NCI-H345 (cell line): ENCODE measurements around the gene MAP3K12.

Experiments used
- DNase-seq: peaks from one replicate; lab custom pipeline; 2025; lab: John Stamatoyannopoulos, UW

The MAP3K12 gene

DNA sequence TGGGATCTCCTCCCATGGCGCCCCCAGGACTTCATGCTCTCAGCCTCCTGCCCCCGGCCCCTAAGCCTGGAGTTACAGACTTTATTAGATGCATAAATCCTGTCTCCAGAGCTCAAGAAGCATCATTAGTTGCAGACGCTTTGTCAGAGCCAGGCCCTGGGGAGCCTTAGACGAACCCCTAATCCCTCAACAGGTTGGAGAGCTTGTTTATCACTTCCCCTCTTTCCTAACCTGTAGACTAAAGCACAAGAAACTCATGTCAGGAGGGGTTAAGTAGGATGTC lies 8.3 kb upstream of the MAP3K12 start:
- no peak for DNase-seq

- no peak for DNase-seq
Measured at GRCh38 chr12:53506881-53507602, 7.8 kb upstream of the MAP3K12 start, which contains the start of gene NPFF. Gene NPFF, minus strand, starts transcription at chr12:53507484. Its CDS starts 10 bp downstream, at chr12:53507474.

DNA sequence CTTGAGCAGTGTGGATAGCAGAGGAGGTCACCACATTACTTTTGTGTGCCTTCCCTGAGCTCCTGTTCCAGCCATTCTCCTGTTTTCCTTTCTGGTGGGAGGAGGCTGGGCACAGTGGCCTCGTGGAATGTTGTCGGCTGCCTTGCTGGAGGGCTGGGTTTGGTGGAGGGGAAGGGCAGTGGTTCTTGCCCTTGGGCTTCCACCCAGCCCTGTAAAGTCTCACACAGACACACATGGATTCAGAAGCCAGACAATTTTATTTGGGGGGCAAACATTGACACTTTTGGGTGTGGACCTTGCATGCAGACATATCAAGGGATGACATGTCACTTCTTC lies 7.2 kb upstream of the MAP3K12 start:
- no peak for DNase-seq

DNA sequence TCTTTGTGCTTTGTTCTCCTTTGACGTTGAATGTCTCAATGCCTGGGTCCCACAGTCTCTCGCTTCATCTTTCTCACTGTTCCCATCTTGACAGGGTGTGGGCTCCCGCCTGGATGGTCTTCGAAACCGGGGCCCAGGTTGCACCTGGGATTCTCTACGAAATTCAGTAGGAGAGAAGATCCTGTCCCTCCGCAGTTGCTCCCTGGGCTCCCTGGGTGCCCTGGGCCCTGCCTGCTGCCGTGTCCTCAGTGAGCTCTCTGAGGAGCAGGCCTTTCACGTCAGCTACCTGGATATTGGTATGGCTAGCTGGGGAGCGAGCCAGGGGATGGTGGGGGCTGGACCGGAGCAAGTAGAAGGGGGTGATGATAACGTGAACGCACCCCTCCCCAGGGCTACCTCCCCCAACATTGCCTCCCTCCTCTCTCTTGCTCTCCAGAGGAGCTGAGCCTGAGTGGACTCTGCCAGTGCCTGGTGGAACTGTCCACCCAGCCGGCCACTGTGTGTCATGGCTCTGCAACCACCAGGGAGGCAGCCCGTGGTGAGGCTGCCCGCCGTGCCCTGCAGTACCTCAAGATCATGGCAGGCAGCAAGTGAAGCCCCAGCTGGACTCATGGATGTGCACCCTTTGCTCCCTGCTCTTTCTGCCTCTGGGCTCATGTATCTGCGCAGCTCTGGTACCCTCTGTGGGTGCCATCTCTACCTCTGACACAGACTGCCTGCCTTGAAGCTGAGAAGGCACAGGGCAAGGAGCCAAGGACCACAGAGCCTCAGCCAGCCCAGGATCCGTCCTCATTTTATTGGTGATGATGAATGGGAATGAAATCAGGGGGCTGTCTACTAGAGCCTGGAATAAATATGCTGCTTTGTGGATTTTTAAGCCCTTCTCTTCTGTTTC lies 6.5 kb upstream of the MAP3K12 start:
- no peak for DNase-seq

DNA sequence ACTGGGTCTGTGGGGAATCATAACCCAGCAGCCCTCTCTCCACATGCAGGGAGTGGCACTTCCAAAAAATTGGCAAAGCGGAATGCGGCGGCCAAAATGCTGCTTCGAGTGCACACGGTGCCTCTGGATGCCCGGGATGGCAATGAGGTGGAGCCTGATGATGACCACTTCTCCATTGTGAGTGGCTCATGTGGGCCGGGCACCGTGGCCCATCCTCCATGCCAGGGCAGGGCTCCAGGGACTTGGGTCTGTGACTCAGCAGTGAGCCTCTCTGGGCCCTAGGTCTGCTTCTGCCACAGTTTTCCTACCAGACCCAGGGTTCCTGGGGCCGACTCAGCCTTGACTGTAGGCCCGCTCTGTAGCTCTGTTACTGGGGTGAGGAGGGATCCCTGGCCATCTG lies 5.8 kb upstream of the MAP3K12 start:
- DNase-seq, result no peak

- DNase-seq, result no peak
Measured at GRCh38 chr12:53504004-53504920, 5.0 kb upstream of the MAP3K12 start.

- DNase-seq, result no peak
Measured at GRCh38 chr12:53502983-53503728, 3.9 kb upstream of the MAP3K12 start.

DNA sequence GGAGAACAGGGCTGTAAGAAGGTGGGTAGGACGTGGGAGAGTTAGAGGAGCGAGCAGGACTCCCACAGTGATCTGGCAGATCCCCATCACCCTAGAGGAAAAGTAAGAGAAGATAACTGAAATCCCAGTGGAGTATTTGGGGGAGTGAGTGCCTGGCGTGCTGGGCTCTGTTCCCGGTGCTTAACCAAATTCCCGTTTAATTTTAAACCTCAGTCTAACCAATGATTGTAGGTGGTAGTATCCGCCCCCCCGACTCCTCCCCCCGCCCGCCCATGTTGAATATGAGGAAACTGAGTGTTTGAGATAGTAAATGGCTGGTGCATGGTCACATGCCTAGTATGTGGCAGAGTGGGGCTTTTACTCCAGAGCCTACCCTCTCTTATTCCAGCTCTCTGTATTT lies 3.1 kb upstream of the MAP3K12 start:
- DNase-seq, result no peak

DNA sequence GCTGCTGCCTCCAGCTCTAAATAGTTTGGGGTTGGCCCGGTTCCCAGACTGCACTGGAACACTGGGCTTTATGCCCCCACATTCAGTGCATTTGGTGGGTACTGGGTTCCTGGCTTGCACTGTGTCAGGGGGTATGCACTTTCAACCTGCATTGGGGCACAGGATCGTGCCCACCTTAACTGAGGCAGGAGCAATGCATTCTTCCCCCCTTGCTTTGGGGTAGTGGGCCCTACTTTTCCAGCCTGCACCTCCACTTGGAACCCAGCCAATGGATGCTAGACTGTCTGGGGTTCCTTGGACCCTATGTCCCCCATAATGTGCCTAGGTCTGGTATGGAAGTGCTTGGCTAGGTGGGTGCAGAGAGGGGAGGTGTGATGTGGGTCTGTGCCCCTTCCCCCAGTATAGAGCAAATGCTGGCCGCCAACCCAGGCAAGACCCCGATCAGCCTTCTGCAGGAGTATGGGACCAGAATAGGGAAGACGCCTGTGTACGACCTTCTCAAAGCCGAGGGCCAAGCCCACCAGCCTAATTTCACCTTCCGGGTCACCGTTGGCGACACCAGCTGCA lies 2.4 kb upstream of the MAP3K12 start:
- no peak for DNase-seq

DNA sequence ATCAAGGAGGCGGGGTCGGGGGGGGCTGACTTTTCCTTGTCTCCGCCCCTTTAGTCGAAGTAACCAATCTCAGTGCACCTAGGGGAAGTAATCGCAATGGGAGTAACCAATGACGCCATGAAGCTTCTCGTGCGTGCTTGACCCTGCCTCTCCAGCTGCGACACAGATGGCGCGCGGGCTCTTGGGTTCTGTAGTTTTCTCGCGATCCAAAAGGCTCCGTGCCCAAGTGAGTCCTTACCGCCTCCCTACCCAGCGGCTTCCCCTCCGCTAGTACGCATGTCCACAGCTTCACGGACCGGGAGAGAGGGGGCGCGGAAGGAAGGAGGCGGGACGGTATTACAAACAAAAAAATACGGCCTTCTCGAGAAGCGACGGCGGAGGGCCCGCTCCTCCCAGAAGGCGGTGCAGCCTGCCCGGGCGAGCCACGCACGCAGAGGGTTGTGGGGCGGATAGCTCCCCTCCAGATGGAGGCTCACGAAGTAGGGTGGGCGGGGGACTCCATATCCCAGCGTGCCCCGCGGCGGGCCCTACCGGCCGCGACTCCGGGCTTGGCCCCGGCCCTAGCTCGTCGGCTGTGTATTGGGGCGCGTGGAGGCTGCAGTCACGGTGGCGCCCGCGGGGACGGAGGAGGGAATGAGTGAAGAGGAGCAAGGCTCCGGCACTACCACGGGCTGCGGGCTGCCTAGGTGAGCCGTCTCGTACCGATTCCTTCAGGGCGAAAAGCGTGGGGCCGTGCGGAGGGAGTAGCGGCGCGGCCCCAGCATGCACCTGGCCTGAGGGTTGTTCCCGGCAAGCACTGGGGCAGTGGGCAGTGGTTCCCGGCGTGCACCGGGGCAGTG lies 1.7 kb upstream of the MAP3K12 start, which contains the start of gene TARBP2:
Gene TARBP2, plus strand, starts transcription at position 508 of the 839 bp plus-strand sequence. Its CDS starts 126 bp downstream, at position 634.
- peak; percentile 100 for DNase-seq

DNA sequence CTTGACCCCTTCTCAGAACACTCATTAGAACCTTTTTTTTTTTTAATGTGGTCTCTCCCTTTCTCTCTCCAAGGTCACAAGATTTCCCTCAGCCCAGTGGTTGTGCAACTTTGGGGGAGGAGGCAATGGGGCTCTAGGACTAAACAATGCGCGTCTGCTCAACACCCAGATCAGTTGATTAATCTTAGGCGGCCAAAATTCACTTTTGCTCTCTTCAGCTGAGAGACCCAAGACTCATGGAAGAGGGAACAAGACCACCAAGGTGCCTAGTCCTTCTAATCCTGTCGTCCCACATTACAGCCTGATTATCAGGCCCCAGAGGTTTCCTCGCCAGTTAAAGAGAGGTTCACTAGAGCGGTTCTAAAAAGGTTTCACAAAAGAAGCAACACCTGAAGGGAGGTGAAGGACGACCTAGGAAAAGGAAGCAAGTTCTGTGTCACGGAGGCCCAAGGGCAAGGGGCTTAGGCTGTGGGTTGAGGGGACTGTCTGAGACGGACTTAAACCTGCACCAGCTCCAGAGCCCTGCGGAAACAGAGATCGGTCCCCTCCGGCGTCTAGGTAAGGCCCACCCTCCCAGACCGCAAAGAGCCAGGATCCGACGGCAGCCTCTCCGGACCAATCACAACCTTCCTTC lies 1.0 kb upstream of the MAP3K12 start:
- peak; percentile 29 for DNase-seq

DNA sequence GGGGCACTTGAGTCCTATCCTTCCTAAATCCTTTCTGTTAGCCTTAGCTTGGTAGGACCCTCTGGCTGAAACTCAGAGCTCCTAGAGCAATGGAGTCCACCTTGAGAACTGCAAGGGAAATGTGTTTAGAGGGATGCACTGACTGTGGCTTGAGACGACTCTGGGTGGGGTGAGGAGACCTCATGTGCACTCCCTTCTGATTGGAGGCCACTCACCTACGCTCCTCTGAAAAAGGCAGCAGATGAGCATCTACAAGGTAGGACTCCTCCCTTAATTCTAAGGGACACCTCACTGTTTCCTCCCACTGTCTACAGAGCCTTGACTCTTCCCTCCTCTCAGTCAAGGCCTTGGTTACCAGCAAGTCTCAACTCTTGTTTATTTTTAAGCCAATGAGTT lies 1.0 kb downstream of the MAP3K12 start:
- DNase-seq, result no peak

DNA sequence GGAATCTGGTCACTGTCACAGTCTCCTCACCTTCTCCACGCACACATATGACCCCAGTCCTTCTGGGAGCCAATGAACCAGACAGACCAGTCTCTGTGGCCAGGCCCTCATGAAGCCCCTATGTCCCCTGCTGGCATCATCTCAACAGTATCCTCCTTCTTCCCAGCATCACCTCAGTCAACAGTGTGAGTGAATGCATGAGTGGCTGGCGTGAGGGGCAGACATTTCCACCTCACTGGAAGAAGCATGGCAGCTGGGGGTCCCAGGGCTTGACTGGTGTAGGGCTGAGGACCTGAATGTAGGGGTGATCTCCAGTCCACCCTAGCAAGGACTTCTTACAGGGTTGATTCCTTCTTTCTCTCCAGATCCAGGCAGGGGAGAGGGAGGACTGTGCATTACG lies 1.8 kb downstream of the MAP3K12 start:
- no peak for DNase-seq

GRCh38 chr12:53496752-53497032 lies 2.6 kb downstream of the MAP3K12 start:
- DNase-seq, result no peak

- DNase-seq, result no peak
Measured at GRCh38 chr12:53495903-53496751, 3.1 kb downstream of the MAP3K12 start.

GRCh38 chr12:53493610-53494391 lies 5.5 kb downstream of the MAP3K12 start:
- DNase-seq, result peak; percentile 26

- DNase-seq, result peak; percentile 95
Measured at GRCh38 chr12:53492830-53493609, 6.2 kb downstream of the MAP3K12 start.

- peak; percentile 16 for DNase-seq
Measured at GRCh38 chr12:53492188-53492587, 7.1 kb downstream of the MAP3K12 start.
